H9 (cell line): ENCODE results near the gene DICER1. TPM values are rescaled to one million over a fixed set of nuclear protein-coding genes. Genes with fewer than 3 reads are reported as not detected.

ENCODE experiments used
- DNase-seq: peaks from one replicate; pipeline ENCODE4 v3.0.0-alpha.2; 2017
- H2AFZ ChIP-seq: one replicate; pipeline ENCODE4 v1.6.1; 2013; ENCODE audit warnings: mild to moderate bottlenecking, low read length, control low read depth, moderate library complexity
- H2AK5ac ChIP-seq: 2 replicates; pipeline ENCODE4 v1.6.1; 2013; ENCODE audit warnings: low read length, control low read depth, mixed read lengths; ENCODE audit not compliant: insufficient read length
- H2BK120ac ChIP-seq: one replicate; pipeline ENCODE4 v1.6.1; 2013; ENCODE audit warnings: low read depth, mild to moderate bottlenecking, low read length, control low read depth, inconsistent platforms; ENCODE audit not compliant: poor library complexity, severe bottlenecking
- H2BK12ac ChIP-seq: 2 replicates; pipeline ENCODE4 v1.6.1; 2013; ENCODE audit warnings: low read length, control low read depth, mixed read lengths, low read depth; ENCODE audit not compliant: insufficient read length
- H2BK15ac ChIP-seq: 2 replicates; pipeline ENCODE4 v1.6.1; 2013; ENCODE audit warnings: low read depth, low read length, control low read depth
- H2BK20ac ChIP-seq: one replicate; pipeline ENCODE4 v1.6.1; 2013; ENCODE audit warnings: low read depth, mild to moderate bottlenecking, low read length, control low read depth, inconsistent platforms; ENCODE audit not compliant: poor library complexity, severe bottlenecking
- H2BK5ac ChIP-seq: 2 replicates; pipeline ENCODE4 v1.6.1; 2013; ENCODE audit warnings: low read length, control low read depth, mixed read lengths; ENCODE audit not compliant: insufficient read length
- H3K14ac ChIP-seq: 2 replicates; pipeline ENCODE4 v1.6.1; 2013; ENCODE audit warnings: low read length, control low read depth; ENCODE audit not compliant: insufficient read depth
- H3K18ac ChIP-seq: 2 replicates; pipeline ENCODE4 v1.6.1; 2013; ENCODE audit warnings: low read depth, mild to moderate bottlenecking, mixed read lengths, low read length, control low read depth; ENCODE audit not compliant: insufficient read length
- H3K23ac ChIP-seq: 2 replicates; pipeline ENCODE4 v1.6.1; 2013; ENCODE audit warnings: low read length, control low read depth, mixed read lengths, low read depth; ENCODE audit not compliant: insufficient read length
- H3K23me2 ChIP-seq: 2 replicates; pipeline ENCODE4 v1.6.1; 2013; ENCODE audit warnings: low read depth, mild to moderate bottlenecking, mixed read lengths, low read length, control low read depth; ENCODE audit not compliant: insufficient read length, poor library complexity, severe bottlenecking
- H3K27ac ChIP-seq: 2 replicates; pipeline ENCODE4 v1.5.1; 2013; ENCODE audit warnings: low read length, control low read depth, mixed read lengths, low read depth; ENCODE audit not compliant: insufficient read length
- H3K27me3 ChIP-seq: 2 replicates; pipeline ENCODE4 v1.6.1; 2013; ENCODE audit warnings: low read length, control low read depth, inconsistent platforms; ENCODE audit not compliant: insufficient read depth
- H3K4ac ChIP-seq: 2 replicates; pipeline ENCODE4 v1.6.1; 2013; ENCODE audit warnings: low read depth, mild to moderate bottlenecking, control low read depth, inconsistent platforms, low read length, moderate library complexity
- H3K4me1 ChIP-seq: 2 replicates; pipeline ENCODE4 v1.6.1; 2013; ENCODE audit warnings: low read length, control low read depth, inconsistent platforms; ENCODE audit not compliant: insufficient read depth
- H3K4me2 ChIP-seq: 2 replicates; pipeline ENCODE4 v1.6.1; 2013; ENCODE audit warnings: low read length, control low read depth, mixed read lengths; ENCODE audit not compliant: insufficient read length, insufficient read depth
- H3K56ac ChIP-seq: 2 replicates; pipeline ENCODE4 v1.6.1; 2013; ENCODE audit warnings: low read depth, mild to moderate bottlenecking, mixed read lengths, low read length, control low read depth; ENCODE audit not compliant: insufficient read length
- H3K79me1 ChIP-seq: 2 replicates; pipeline ENCODE4 v1.6.1; 2013; ENCODE audit warnings: low read depth, mild to moderate bottlenecking, moderate library complexity, low read length, control low read depth, inconsistent platforms; ENCODE audit not compliant: insufficient read depth, poor library complexity, severe bottlenecking
- H3K79me2 ChIP-seq: 2 replicates; pipeline ENCODE4 v1.6.1; 2013; ENCODE audit warnings: low read length, control low read depth, inconsistent platforms; ENCODE audit not compliant: insufficient read depth
- H3K9ac ChIP-seq: 2 replicates; pipeline ENCODE4 v1.6.1; 2013; ENCODE audit warnings: low read length, control low read depth, mixed read lengths; ENCODE audit not compliant: insufficient read length; ENCODE audit errors: extremely low read depth
- H3K9me3 ChIP-seq: one replicate; pipeline ENCODE4 v1.6.1; 2013; ENCODE audit warnings: low read depth, low read length, inconsistent platforms; ENCODE audit not compliant: control insufficient read depth
- H3T11ph ChIP-seq: one replicate; pipeline ENCODE4 v1.6.1; 2013; ENCODE audit warnings: mild to moderate bottlenecking, low read length, control low read depth, inconsistent platforms
- H4K20me1 ChIP-seq: one replicate; pipeline ENCODE4 v1.6.1; 2013; ENCODE audit not compliant: control insufficient read depth, insufficient read length, insufficient read depth
- H4K5ac ChIP-seq: 2 replicates; pipeline ENCODE4 v1.6.1; 2013; ENCODE audit warnings: low read depth, mild to moderate bottlenecking, mixed read lengths, low read length, control low read depth; ENCODE audit not compliant: insufficient read length
- H4K8ac ChIP-seq: replicated peaks from 2 replicates; pipeline ENCODE4 v1.6.1; 2013; ENCODE audit warnings: low read length, control low read depth, mixed read lengths, low read depth; ENCODE audit not compliant: insufficient read length
- H4K91ac ChIP-seq: 2 replicates; pipeline ENCODE4 v1.6.1; 2013; ENCODE audit warnings: low read depth, mild to moderate bottlenecking, moderate library complexity, mixed read lengths, low read length, control low read depth; ENCODE audit not compliant: insufficient read length
- H3K27ac Mint-ChIP-seq, 3 experiments: 2 replicates in 2 of 3; 3 replicates in 1 of 3; pipeline ENCODE4 v1.8.0; 2020 to 2021; ENCODE audit warnings: mixed read lengths in 3 of 3, mild to moderate bottlenecking in 1 of 3, moderate library complexity in 1 of 3
- H3K27me3 Mint-ChIP-seq: 2 replicates; pipeline ENCODE4 v1.8.0; 2021; ENCODE audit warnings: low read depth, mild to moderate bottlenecking, moderate library complexity, mixed read lengths
- H3K36me3 Mint-ChIP-seq, 3 experiments: 2 replicates in 2 of 3; 3 replicates in 1 of 3; pipeline ENCODE4 v1.8.0; 2020 to 2021; ENCODE audit warnings: low read depth in 3 of 3, mixed read lengths in 3 of 3; ENCODE audit not compliant: insufficient read depth in 1 of 3
- H3K4me1 Mint-ChIP-seq, 2 experiments: 2 replicates each; pipeline ENCODE4 v1.8.0; 2020; ENCODE audit warnings: mixed read lengths in 2 of 2
- H3K4me3 Mint-ChIP-seq, 2 experiments: 2 replicates in 1 of 2; 3 replicates in 1 of 2; pipeline ENCODE4 v1.8.0; 2020 to 2021; ENCODE audit warnings: mild to moderate bottlenecking in 2 of 2, mixed read lengths in 2 of 2, moderate library complexity in 1 of 2
- H3K9me3 Mint-ChIP-seq, 2 experiments: 2 replicates in 1 of 2; 3 replicates in 1 of 2; pipeline ENCODE4 v1.8.0; 2020; ENCODE audit warnings: mild to moderate bottlenecking in 2 of 2, mixed read lengths in 2 of 2, moderate library complexity in 1 of 2
- WGBS: extraction: QIAGEN DNeasy Blood & Tissue Kit; methylation state at CpG from one replicate; pipeline ENCODE4 v1.1.7; 2013; ENCODE audit warnings: missing lambda C conversion rate, low lambda C conversion rate, mixed read lengths; ENCODE audit not compliant: insufficient read length; ENCODE audit errors: extremely low coverage; 5-methylcytosine and 5-hydroxymethylcytosine counted together
- total RNA-seq: library from RNA; stranded (reverse); gene quantifications from 2 replicates; pipeline ENCODE4 v1.2.1, GENCODE V29; 2021
- TF ChIP-seq, protein P1 (sequence below): fragments of 200-600 bp; sonication (generic); conservative IDR thresholded peaks from 3 replicates; pipeline ENCODE4 v1.8.0; 2021; ENCODE audit warnings: antibody characterized with exemption, mild to moderate bottlenecking

Gene DICER1
- total RNA-seq, 1 experiment from 2014 or later, result 57.0 TPM

- H4K5ac ChIP-seq, result no peak overlapping the region
- peaks cover 14 to 23% of the 10 kb centered on the region in 2 experiments for H3K9me3 Mint-ChIP-seq
- H3K27me3 Mint-ChIP-seq, result peaks cover 2% of the 10 kb centered on the region
- H3K27ac Mint-ChIP-seq, result no peak overlapping the region
- no peaks in the 10 kb centered on the region for H3K79me2 ChIP-seq
- no CpG with 5 or more reads among the region's 2 CpGs for WGBS
- no peaks in the 10 kb centered on the region for H3K23me2 ChIP-seq
- no peak overlapping the region for H3K4me2 ChIP-seq
- H3K4me3 Mint-ChIP-seq, result no peak overlapping the region
- no peak overlapping the region for H2BK12ac ChIP-seq
- no peak overlapping the region for H4K91ac ChIP-seq
- no peak overlapping the region for H3K4ac ChIP-seq
- H2AK5ac ChIP-seq, result no peak overlapping the region
- H3K4me1 ChIP-seq, result no peaks in the 10 kb centered on the region
- H2BK5ac ChIP-seq, result no peak overlapping the region
- no peaks in the 10 kb centered on the region for H3K79me1 ChIP-seq
- TF ChIP-seq, protein P1, sequence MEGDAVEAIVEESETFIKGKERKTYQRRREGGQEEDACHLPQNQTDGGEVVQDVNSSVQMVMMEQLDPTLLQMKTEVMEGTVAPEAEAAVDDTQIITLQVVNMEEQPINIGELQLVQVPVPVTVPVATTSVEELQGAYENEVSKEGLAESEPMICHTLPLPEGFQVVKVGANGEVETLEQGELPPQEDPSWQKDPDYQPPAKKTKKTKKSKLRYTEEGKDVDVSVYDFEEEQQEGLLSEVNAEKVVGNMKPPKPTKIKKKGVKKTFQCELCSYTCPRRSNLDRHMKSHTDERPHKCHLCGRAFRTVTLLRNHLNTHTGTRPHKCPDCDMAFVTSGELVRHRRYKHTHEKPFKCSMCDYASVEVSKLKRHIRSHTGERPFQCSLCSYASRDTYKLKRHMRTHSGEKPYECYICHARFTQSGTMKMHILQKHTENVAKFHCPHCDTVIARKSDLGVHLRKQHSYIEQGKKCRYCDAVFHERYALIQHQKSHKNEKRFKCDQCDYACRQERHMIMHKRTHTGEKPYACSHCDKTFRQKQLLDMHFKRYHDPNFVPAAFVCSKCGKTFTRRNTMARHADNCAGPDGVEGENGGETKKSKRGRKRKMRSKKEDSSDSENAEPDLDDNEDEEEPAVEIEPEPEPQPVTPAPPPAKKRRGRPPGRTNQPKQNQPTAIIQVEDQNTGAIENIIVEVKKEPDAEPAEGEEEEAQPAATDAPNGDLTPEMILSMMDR, result no peak
- H3T11ph ChIP-seq, result no peak overlapping the region
- H3K9me3 ChIP-seq, result no peaks in the 10 kb centered on the region
- no peak overlapping the region for H3K27ac ChIP-seq
- no peak overlapping the region for H3K14ac ChIP-seq
- no peak overlapping the region for H2BK20ac ChIP-seq
- peaks cover 13 to 32% (median 18%) of the 10 kb centered on the region in 3 experiments for H3K36me3 Mint-ChIP-seq
- H2BK120ac ChIP-seq, result no peak overlapping the region
- DNase-seq, result no peak
- H4K20me1 ChIP-seq, result no peaks in the 10 kb centered on the region
- no peak overlapping the region for H2BK15ac ChIP-seq
- H3K9ac ChIP-seq, result no peak overlapping the region
- no peak overlapping the region for H3K56ac ChIP-seq
- no peak overlapping the region for H3K18ac ChIP-seq
- no peak overlapping the region for H3K23ac ChIP-seq
- H2AFZ ChIP-seq, result no peak overlapping the region
- H3K4me1 Mint-ChIP-seq, result no peaks in the 10 kb centered on the region
- H4K8ac ChIP-seq, result no peak overlapping the region
- H3K27me3 ChIP-seq, result no peaks in the 10 kb centered on the region
Observed at GRCh38 chr14:95206534-95206933, 49.2 kb upstream of the DICER1 start.
